AML-193 (cell line): ENCODE results near the gene ADCYAP1.

Source experiments
- DNase-seq, 2 experiments: peaks; one replicate each; lab custom pipeline; 2025; lab: John Stamatoyannopoulos, UW

Gene ADCYAP1

DNA sequence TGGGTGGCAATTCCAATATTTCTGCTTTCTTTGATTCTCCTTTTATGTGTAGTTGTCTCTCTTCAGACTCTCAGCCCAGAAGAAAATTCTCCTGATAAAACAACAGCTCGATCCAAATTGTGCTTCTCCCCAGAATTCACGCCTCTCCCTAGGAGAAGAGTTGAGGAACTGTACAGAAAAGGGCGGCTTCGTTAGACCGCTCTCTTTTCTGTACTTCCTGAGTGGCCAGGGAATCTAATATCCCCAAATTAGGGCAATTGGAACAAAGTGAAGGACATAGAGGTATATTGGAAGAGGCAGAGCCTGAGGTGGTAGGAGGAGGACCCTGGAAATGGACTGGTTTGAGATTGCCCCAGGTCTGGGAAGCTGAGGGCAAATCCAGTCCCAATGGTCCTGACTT is 5.6 kb downstream of the ADCYAP1 start:
- DNase-seq = no peak

DNA sequence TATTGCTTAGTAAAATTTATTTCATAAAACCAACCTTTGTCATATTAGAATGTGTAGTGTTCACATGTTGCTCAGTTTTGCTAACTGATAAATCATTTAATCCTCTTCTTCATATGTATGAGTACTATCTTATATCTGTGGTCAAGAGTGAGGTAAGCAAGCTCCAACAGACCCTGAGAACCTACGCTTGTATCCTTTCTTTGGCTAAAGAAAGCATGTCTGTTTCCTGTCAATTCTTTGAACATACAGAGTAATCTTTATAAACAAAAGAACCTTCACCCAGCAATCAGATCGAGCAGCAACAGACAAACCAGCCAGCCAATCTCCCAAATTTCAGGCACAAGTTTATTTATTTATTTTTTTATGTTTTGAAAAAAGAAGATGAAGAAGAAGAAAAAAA is 6.4 kb downstream of the ADCYAP1 start:
- no peak for DNase-seq

DNA sequence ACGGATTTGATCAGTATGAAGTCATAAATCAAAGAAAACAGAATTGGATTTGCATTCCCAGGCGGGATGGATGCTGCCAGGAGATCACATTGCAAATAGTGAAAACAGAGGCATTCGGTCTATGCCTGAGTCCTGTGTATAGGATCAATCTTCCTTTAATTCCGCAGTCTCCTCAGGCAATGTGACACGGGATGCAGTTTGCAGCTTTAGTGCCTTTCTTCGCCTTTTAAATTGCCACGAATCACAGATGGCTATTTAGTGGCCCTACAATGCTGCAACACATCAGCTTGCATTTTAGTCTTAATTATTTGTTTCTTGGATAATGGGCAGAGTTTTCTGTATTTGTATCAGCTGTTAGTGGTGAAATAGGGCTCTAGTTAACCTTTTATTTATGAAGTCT is 6.8 kb downstream of the ADCYAP1 start:
- no peak for DNase-seq

GRCh38 chr18:916562-916961 is 11.9 kb downstream of the ADCYAP1 start:
- DNase-seq = no peak

GRCh38 chr18:919078-919477 is 14.4 kb downstream of the ADCYAP1 start:
- DNase-seq = no peak

DNA sequence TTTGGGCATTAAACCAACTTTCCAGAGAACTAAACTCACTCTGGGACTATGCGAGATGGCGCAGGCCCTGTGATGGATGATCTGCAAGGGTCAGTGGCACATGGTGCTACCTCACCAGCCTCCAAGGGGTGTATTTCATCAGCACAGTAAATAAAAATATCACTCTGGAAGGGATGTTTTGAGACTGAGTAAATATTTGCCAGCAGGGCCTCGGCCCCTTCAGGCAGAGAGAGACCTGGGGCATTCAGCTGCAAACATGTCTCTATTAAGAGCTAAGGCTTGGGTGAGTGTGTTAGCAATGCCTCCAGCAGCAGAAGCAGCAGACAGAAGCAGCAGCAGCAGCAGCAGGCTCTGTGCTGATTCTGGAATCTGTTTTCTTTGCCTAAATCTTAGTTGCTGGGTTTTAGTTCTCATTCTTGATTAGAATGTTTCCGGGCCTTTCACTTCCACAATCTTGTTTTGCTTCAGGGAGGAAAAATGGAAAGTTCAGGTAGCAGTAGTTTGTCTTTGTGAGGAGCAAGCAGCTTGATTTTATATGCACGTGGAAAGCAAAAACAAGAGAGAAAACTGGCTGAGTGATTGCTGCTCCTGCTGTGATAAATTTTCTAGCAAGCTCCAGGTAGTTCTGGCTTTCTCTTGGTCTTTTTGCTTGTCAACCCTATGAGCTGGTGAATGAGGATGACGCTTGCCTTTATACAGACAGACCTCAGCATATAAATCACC is 18.6 kb downstream of the ADCYAP1 start:
- no peak for DNase-seq

GRCh38 chr18:924987-925386 is 20.3 kb downstream of the ADCYAP1 start:
- no peak for DNase-seq

- no peak for DNase-seq
Observed at GRCh38 chr18:926946-927345, 22.3 kb downstream of the ADCYAP1 start.

DNA sequence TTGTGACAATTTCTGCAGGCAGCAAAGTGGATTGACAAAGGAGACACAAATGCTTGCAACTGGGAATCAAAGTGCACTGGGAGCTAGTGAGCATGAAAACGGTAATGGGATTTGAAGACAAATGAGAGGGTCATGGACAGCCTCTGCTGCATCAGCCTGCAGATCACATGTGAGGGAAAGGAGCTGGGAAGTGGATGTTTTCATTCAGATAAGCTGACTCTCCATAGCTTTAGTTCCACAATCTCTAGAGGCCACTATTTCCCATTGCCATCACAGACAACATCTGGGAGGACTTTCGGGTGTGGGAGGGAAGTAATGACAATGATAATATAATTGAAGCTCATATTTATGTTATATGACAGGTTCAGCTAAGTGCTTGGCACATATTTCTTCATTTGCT is 28.4 kb downstream of the ADCYAP1 start:
- DNase-seq = no peak

DNA sequence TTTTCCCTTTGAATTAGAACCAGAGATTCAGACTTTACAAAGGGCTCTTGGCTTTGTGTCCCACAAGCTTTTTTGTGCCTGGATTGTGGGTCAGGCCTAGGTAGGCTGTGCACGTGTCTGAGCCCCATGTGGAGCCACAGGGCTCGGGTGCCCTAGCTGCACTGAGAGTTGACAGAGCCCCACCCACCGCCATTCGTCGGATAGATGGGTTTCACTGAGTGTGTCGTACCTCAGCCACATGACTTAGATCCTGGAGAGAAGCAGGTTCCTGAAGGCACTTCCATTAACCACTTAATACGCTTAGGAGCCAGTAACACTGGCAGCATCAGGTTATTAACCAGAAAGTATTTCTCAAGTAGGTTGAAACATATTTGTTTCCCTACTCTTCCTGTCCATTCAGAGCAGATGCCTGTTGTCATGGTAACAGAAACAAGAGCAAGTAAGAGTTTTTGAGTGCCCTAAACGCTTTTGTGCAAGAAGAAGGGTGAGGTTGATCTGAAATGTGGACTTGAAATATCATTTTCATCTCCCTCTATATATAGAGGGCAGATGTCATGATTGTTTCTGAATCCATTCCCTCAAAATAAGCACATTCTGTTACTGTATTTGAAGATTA is 30.0 kb downstream of the ADCYAP1 start:
- no peak for DNase-seq

GRCh38 chr18:936941-937340 is 32.3 kb downstream of the ADCYAP1 start:
- DNase-seq = no peak

DNA sequence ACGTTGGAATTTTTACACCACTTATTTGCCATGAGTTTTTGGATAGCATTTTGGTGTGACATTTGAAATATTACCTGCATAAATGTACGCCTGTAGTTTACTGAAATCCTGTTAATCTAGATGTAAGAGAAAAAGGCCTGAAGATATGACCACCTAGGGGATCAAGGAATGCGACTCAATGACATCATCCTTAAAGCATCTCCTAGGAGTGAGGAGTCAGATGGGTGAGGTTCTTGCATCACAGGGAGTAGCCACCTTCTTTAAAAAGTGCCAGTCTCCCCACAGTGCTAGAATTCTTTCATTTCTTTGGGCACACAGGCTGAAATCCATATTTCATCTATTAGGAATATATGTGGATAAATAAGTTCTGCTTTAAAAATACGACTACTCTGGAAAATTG is 34.5 kb downstream of the ADCYAP1 start:
- DNase-seq = no peak

DNA sequence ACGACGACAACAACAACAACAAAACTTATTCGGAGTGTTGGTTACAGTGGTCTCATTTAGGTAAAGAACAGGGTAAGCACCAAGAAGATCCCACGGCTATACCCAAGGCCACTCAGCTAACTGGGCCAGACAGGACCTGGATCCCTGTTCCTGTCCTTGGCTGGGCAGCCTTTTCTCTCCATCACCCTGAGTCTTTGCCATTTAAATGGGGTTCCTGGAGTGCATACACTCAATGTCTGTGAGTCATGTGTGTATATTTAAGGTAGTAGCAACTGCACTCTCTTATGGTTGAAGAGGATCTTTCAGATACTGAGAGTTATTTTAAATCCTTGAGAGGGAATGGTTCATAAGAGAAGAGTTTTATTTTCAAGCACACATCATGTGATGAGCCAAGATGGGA is 35.3 kb downstream of the ADCYAP1 start:
- no peak for DNase-seq

DNA sequence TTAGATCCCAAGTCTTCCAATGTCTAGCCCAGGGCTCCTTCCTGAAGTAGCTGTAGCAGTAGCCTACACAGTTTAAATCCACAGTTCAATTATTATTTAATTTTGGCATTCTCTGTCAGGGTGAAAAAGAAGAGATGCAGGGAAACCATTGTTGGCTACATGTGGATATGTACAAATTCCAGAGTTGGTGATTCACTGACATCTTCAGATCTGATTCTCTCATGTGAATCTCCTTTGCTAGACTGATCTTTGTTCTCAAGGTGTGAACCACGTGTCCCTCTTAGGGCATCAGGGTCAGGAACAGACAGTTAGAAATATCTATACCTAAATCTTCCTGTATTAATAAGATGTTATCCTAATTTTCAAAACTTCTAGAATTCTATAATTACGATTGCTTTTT is 36.7 kb downstream of the ADCYAP1 start:
- DNase-seq = no peak

- DNase-seq = no peak
Observed at GRCh38 chr18:944440-944839, 39.8 kb downstream of the ADCYAP1 start.

DNA sequence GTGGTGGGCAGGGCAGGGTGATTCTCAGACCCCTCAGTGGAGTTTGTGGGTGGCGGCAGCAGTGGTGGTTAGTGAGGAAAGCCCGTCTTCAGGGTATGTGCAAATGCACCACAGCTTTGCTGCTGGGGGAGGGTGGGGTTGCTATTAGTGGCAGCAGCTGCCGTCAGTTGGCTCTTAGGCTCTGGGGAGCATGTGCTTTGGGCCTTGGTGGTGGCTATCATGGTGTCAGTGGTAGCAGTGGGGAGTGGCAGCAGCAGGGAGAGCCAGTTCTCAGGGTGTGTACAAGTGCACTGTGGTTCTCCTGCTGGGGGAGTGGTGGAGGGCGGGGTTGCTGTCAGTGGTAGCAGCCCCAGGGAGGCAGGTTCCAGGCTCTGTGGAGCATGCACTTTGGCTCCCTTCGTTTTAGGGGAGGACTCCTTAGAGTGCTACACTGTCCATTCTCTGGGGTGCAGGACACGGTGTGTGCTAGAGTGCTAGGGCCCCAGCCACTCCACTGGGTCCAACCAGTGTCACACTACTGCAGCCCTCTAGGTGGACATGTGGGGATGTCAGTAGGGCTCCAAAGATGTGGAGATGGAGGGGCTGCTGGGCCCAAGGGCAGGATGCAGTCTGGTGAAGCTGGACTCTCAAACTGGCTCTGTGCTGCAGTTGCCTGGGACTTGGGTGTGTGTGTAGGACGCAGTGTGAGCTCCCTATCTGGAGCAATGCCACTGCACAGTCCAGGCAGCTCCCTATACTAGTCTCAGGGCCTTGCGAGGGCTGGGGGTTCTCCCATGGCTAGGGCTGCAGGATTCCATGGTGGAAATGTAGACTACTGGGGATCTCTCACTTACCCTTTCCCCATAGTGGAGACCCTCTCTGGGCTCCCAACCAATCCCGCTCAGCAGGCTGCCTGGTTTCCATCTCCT is 45.3 kb downstream of the ADCYAP1 start:
- DNase-seq = no peak

GRCh38 chr18:950882-951495 is 46.3 kb downstream of the ADCYAP1 start:
- DNase-seq = no peak

- no peak for DNase-seq
Observed at GRCh38 chr18:955384-956066, 50.9 kb downstream of the ADCYAP1 start.

- no peak for DNase-seq
Observed at GRCh38 chr18:957829-958228, 53.2 kb downstream of the ADCYAP1 start.

GRCh38 chr18:959854-960253 is 55.2 kb downstream of the ADCYAP1 start:
- DNase-seq = no peak
